Putamen (tissue), 1 donor: ENCODE measurements around the gene CYP19A1.

Experiments used
- DNase-seq: peaks from one replicate; pipeline ENCODE4 v3.0.0-alpha.2; 2016; ENCODE audit warnings: low spot score

CYP19A1 gene

DNA sequence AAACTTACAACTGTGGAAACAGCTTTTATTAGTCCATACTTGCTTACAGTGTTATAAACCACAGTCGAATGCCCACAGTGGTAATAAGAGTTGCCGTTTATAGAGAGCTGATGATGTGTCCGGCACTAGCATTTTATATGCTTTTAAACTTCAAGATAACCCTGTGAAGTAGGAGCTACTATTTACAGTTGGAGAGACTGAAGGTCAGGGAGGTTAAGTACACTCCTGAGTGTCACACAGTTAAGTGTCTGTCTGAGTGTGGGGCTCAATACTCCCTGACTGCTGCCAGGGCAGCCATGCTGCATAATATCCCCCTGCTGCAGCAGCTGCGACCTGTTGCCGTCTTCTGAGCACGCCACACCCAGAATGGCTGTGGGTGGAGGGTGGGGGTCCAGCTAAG, 153.8 kb downstream of the CYP19A1 start:
- DNase-seq = no peak

DNA sequence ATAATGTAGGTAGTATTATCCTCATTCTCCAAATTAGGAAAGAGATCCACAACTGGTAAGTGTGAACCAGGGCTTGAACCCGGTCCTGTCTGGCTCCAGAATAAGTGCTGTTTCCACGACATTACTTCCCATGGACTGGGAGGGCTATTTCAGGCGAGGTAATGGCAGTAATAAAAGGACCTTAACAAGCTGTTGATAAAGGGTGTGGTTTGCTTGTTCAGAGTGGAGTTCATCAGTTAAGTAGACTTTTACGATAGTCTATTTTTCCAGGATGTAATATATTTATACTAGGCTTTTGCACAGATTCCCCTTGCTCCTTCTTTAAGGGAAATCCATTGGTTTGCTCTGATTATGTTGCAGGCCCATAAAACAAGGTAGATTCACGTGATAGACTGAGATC, 155.3 kb downstream of the CYP19A1 start:
- no peak for DNase-seq

DNA sequence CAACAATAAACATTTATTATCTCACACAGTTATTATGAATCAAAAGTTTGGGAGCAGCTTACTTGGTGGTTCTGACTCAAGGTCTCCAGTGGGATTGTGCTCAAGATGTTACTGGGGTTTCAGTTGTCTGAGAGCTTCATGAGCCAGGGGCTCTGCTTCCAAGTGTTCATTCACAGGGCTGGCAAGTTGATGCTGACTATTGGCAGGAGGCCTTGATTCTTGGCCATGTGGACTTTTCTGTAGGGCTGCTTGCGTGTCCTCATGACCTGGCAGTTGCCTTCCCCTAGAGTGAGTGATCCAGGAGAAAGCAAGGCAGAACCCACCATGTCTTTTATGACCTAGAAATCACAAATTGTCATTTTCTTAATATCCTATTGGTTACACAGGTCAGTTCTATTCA, 156.5 kb downstream of the CYP19A1 start:
- no peak for DNase-seq

DNA sequence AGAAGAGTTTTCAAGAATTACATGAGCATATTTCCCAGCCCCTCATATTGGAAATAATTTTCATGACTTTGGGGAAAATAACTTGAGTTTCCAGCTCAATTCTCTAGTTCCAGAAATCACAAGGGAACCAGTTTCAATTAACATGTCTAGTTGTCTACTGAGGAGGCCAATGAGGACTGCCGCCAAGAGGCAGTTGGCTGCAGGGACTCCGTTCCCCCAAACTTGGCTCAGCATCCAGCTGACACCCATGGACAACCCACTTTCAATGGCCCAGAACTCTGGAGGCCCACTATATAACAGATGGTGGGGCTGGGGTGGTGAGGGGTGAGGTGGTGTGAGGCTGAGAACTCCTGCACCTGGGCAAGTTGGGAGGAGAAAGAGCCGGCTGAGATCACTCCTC, 157.2 kb downstream of the CYP19A1 start:
- no peak for DNase-seq

DNA sequence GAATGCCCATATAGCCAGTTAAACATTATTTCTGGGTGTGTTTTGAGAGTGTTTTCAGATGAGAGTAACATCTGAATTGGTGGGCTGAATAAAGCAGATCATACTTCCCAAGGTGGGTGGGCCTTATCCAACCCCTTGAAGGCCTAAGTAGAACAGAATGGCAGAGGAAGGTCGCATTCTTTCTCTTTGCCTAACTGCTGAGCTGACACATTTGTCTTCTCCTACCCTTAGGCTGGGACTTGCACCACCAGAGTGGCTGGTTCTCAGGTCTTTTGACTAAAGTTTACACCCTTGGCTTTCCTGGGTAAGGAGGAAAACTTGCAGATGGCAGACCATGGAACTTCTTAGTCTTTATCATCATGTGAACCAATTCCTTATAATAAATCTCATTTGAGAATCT, 157.9 kb downstream of the CYP19A1 start:
- DNase-seq = no peak

DNA sequence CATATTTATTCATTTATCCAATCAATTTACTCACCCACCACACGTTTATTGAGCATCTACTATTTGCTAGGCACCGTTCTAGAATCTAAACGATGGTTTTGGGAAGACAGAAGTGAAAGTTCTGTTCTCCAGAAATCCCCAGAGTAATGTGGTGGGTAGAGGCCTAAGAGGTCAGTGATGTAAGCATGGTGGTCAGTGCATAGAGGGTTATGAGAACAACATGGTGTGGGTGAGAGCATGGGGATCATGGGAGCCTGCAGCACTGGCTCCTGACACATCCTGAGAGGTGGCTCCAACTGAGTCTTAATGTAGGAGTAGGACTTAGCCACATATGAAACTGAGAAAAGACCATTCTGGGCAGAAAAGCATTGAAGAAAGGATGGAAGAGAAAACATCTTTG, 158.4 kb downstream of the CYP19A1 start:
- DNase-seq = no peak

DNA sequence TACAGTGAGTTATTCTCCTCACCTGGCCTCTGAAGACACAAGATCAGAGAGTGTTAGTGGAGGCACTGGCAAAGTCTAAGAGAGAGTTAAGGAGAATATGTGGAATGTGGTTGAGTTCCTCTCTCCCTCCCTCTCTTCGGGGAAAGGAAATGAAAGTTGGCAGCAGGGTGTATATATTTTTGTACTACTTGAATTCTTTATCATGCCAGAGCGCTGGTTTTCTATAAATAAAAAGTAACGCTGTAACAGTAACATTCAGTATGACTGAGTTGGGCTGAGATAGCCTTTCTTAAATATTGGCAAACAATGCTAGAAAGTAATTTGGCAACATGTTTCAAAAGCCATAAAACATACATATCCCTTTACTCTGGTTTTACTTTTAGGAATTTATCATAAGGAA, 166.2 kb downstream of the CYP19A1 start:
- no peak for DNase-seq

DNA sequence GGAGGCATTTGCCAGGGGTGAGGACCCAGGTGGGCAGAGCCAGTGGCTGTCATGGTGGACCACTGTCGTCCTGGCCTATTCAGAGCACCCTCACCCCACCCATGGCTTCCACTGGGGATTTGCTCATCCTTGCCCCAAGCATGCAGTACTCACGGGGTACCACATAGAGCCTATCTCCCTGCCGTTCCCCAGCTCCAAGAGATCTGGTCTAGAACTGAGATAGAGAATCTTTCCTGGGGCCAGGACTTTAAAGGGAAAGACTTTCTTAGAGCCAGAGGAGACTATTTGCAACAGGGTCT, 166.8 kb downstream of the CYP19A1 start:
- DNase-seq = no peak

DNA sequence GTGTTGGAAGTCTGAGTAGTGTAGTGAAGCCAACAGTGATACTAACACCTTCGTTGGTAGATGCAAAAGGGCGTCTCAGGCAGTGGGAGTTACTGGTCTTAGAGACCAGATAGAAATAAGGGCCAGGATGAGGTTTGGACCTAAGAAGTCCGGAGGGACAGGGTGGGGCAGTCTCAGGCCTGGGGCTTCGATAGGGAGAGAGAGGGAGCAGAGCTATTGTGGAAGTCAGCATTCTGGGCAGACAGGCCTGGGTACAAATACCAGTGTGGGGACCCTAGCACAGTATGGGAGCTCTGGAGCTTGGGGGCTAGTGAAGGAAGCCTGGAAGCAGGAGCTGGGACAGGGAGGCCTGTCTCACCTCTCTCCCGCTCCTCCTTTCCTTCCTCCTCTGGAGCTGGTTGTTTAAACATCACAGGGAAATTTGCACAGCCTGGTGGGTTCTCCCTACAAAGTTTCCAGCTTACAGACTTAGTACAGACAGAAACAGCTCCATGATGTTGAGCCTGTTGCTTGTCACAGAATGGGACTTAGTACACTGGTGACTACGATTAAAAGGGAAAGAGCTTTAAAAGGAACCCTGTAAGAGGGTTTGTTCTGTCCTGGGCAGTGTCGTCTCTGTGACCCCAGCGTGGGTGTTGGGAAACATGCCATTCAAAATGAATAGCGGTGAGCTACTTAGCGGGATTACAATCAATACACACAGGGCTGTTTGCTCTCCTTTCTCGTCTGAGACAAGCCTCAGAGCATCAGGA, 167.3 kb downstream of the CYP19A1 start:
- DNase-seq = no peak

DNA sequence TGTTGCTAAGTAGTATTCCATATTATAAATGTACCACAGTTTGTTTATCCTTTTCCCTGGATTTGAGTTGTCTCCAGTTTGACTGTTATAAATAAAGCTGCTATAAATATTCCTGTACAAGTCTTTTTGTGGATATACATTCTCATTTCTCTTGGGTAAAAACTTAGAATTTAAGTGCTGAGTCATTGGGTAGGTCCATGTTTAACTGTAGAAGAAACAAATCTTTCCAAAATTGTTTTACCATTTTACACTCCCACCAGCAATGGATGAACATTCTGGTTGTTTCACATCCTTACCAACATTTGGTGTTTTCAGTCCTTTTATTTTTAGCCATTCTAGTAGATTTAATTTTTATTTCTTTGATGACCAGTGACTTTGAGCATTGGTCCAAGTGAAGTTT, 169.7 kb downstream of the CYP19A1 start:
- DNase-seq = no peak

DNA sequence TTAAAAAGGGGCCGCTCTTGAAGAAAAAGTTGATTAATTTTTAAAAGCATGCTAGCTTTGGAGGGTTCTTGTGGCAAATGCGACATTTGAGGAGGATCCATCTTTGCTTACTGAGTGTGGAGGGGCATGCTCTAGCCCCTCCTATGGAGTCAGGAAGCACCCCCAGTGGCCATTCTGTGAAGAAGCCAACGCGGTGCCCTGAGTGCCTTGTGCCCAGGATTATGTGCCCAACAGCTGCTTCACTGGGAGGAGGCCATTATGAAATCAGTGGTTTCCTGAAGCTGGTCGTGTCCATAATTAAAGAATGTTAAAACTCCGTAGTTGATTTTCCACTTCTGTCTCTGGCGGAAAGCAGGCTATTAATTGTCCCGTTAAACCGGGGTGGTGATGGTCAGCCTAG, 174.6 kb downstream of the CYP19A1 start:
- DNase-seq = no peak

DNA sequence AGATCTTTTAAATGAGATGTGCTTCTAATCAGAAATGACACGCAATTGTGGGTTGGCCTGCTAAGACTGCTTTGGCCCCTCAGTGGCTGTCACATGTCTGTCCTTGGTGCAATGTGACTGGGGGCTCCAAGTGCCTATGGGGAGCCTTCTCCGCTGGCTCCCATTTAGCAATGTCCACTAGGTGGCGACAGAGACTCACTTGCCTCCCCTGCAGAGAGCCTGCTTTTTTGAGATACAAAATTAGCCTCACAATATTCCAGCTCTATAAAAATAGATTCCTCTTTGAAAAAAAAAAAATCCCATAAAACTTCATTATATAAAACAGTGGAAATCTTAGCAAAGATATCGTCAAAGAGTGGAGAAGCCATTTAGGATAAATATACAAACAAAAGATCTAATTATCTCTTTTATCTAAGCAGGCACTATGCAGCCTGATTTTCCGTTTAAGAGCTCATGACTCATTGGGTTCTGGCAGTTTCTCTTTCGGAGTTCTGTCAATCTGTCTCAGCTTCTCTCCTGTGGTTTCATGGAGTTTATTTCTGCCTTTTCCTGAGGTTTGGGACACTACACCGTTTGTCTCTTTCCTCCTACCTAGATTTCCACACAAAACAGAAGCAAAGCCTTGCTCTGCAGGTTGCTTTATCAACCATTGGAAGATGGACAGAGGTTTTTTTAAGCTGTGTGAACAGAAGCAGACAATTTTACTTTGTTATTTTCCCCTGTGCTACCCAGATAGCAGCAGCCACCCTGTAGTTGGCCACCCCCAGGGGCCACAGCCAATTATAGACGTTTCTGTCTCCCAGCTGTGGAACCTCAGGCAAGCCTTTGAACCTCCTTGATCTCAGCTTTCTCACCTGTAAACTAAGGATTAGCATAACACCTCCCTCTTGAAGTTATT, 175.3 kb downstream of the CYP19A1 start:
- peak; percentile 80 for DNase-seq

DNA sequence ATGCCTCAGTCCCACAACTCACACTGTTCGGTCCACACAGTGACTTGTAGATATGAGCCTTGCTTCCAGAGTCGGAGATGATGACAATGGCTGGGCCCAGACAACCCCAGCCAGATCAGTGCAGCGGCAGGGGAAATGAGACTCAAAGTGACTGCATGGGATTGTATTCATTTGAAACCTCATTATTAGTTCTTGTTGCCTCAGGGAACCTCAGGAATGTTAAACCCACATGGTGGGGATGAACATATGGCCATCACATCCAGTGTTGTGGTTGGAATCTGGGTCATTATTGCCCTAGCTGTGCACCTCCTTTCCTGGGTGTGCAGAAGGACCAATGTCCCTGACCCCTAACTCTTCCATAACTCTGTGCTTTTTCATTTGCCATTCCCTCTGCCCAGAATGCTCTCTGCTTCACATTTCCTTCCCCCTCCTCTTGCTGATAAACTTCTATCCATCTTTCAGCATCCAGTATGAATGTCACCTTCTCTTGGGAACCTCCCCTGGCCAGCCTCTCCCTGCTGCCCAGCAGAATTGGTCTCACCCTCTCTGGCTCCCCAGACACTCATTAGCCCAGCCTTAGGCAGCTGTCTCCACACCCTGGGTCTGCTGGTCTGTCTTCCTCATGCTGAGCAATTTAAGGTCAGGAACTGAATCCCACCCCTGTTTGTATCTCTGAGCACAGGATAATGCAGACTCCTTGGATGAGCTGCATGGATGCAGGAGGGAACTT, 176.7 kb downstream of the CYP19A1 start:
- DNase-seq = no peak

DNA sequence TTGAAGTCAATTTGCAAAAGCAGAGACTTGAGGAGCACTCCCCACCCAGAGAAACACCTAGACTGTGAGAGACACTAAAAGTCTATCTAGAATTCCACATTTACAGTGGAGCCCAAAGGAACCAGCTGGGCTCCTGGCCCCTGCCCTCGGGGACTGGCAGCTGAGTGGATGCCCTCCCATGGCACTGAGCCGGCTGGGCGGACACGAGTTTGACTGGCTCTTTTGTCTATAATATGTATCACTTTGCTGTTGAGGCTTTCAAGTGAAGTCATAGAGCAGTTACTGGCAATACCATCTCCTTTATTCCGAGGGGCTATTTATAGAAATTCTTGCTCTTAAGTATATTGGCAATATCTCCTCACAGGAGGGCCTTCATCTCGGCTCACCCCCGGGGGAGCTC, 177.9 kb downstream of the CYP19A1 start:
- DNase-seq = peak; percentile 89
